PC-3 (cell line): ENCODE results near the gene TMEM242.

Source experiments
- CTCF ChIP-seq: fragments of 300-600 bp; sonication (generic); conservative IDR thresholded peaks from 2 replicates; pipeline ENCODE4 v1.5.1; 2017; ENCODE audit warnings: antibody characterized with exemption, low read depth, mild to moderate bottlenecking, low read length
- EZH2 ChIP-seq: fragments of 300-600 bp; sonication (generic); IDR thresholded peaks from one replicate; pipeline ENCODE4 v1.6.1; 2017; ENCODE audit warnings: antibody characterized with exemption, mild to moderate bottlenecking, low read length; ENCODE audit not compliant: unreplicated experiment
- EZH2phosphoT487 ChIP-seq: fragments of 300-600 bp; sonication (generic); IDR thresholded peaks from 2 replicates; pipeline ENCODE4 v1.6.1; 2018; ENCODE audit warnings: mild to moderate bottlenecking, antibody characterized with exemption, low read length, borderline replicate concordance

- no peak for TF ChIP-seq CTCF
- TF ChIP-seq EZH2, result no peak
- no peak for TF ChIP-seq EZH2phosphoT487
Observed at GRCh38 chr6:157246048-157246630, 77.2 kb downstream of the TMEM242 start.
